Prostate gland (tissue), 2 donors: Measurements from ENCODE around the gene MPST. TPM values are rescaled to one million over a fixed set of nuclear protein-coding genes. Genes with fewer than 3 reads are reported as not detected.
A peak's percentile ranks its signal among the peaks of the same experiment; 100 is the strongest.

Experiments
- DNase-seq: peaks from one replicate; pipeline ENCODE4 v3.0.0-alpha.2; 2019; ENCODE audit warnings: low spot score
- H3K27ac ChIP-seq, 2 donors: fragments of 200-600 bp; sonication (generic); 2 replicates each; pipeline ENCODE4 v1.5.1; 2017 to 2019
- H3K27me3 ChIP-seq: fragments of 200-600 bp; sonication (generic); replicated peaks from 2 replicates; pipeline ENCODE4 v1.5.1; 2019; ENCODE audit not compliant: insufficient read depth
- H3K36me3 ChIP-seq, 2 donors: fragments of 200-600 bp; sonication (generic); 1 replicate in 1 of 2; 2 replicates in 1 of 2; pipeline versions ENCODE4 v1.5.1 to v1.8.1; 2017 to 2019
- H3K4me1 ChIP-seq: fragments of 200-600 bp; sonication (generic); replicated peaks from 2 replicates; pipeline ENCODE4 v1.5.1; 2019
- H3K4me3 ChIP-seq, 2 donors: fragments of 200-600 bp; sonication (generic); 2 replicates each; pipeline ENCODE4 v1.5.1; 2017 to 2019
- H3K9me3 ChIP-seq: fragments of 200-600 bp; sonication (generic); 2 replicates; pipeline ENCODE4 v1.5.1; 2017
- CTCF ChIP-seq, 4 experiments: fragments of 200-600 bp in 2 of 4; fragments of 450-650 bp in 2 of 4; sonication (generic) in 2 of 4; IDR thresholded peaks; 1 replicate in 3 of 4; 2 replicates in 1 of 4; pipeline ENCODE4 v1.5.1; 2016 to 2019; ENCODE audit warnings: antibody characterized with exemption in 4 of 4, mild to moderate bottlenecking in 2 of 4, moderate library complexity in 2 of 4
- POLR2A ChIP-seq: fragments of 450-650 bp; IDR thresholded peaks from one replicate; pipeline ENCODE4 v1.6.1; 2016; ENCODE audit warnings: antibody characterized with exemption, mild to moderate bottlenecking
- POLR2AphosphoS5 ChIP-seq: sonication (generic); formaldehyde crosslinking; IDR thresholded peaks from one replicate; pipeline ENCODE4 v1.6.1; 2017; ENCODE audit warnings: antibody characterized with exemption
- WGBS: methylation state at CpG from one replicate; pipeline ENCODE4 v1.1.5; 2018; 5-methylcytosine and 5-hydroxymethylcytosine counted together
- intact Hi-C: fragments of 100-400 bp; cut with DNase I; formaldehyde crosslinking; loops from one replicate; pipeline ENCODE4 v1.14.2; 2022
- small RNA-seq, 2 donors: library from RNA; depleted of rRNA; stranded (forward); fragments of <200 nt; gene quantifications; one replicate each; pipeline ENCODE3, GENCODE V24; 2016
- total RNA-seq, 2 donors: library from RNA; depleted of rRNA; stranded (reverse); fragments of >200 nt; gene quantifications; one replicate each; pipeline ENCODE4 v1.1.0, GENCODE V29; 2016

MPST gene
- total RNA-seq, 2 donors from 2014 or later = 136 to 192 TPM

GRCh38 chr22:37074537-37074936, 55.0 kb downstream of the MPST start:
- Histone ChIP-seq H3K27me3 (no peaks in the 10 kb centered on the region), H3K4me3 (no peak overlapping the region), H3K27ac (no peak overlapping the region), H3K4me1 (no peaks in the 10 kb centered on the region), H3K9me3 (no peaks in the 10 kb centered on the region), H3K36me3 (no peaks in the 10 kb centered on the region)
- DNase-seq = no peak
- TF ChIP-seq POLR2A = no peak
- TF ChIP-seq POLR2AphosphoS5 = no peak
- TF ChIP-seq CTCF (IDR thresholded peaks at IDR 0.05) = no peak
- 59% methylated on average over 16 of the region's 16 CpGs for WGBS
- intact Hi-C loops = loop anchor here (10.0 kb wide), 1 partner anchor 130 kb away; no protein-coding TSS in a partner anchor

- Histone ChIP-seq H3K4me3 (no peak overlapping the region), H3K27ac (no peak overlapping the region), H3K9me3 (no peaks in the 10 kb centered on the region), H3K27me3 (no peaks in the 10 kb centered on the region), H3K36me3 (no peaks in the 10 kb centered on the region), H3K4me1 (no peaks in the 10 kb centered on the region)
- intact Hi-C loops = loop anchor here (10.0 kb wide), 1 partner anchor 130 kb away; no protein-coding TSS in a partner anchor
- no peak for TF ChIP-seq CTCF (IDR thresholded peaks at IDR 0.05)
- TF ChIP-seq POLR2A = no peak
- TF ChIP-seq POLR2AphosphoS5 = no peak
- DNase-seq = no peak
- 36% methylated on average over 14 of the region's 17 CpGs for WGBS
These were observed 55.5 kb downstream of the MPST start for GRCh38 chr22:37075046-37075445.

GRCh38 chr22:37075822-37076433, 56.4 kb downstream of the MPST start:
- no peak for TF ChIP-seq POLR2A
- DNase-seq = no peak
- no peaks in the 10 kb centered on the region for H3K9me3 ChIP-seq
- H3K27me3 ChIP-seq = no peaks in the 10 kb centered on the region
- no peak overlapping the region for H3K27ac ChIP-seq
- no peaks in the 10 kb centered on the region for H3K4me1 ChIP-seq
- 79% methylated on average over 9 of the region's 9 CpGs for WGBS
- intact Hi-C loops = loop anchor here (10.0 kb wide), 1 partner anchor 129 kb away; no protein-coding TSS in a partner anchor
- no peaks in the 10 kb centered on the region for H3K36me3 ChIP-seq
- no peak overlapping the region for H3K4me3 ChIP-seq

GRCh38 chr22:37077802-37078448, 58.4 kb downstream of the MPST start:
- Histone ChIP-seq H3K36me3 (no peaks in the 10 kb centered on the region), H3K4me3 (no peak overlapping the region), H3K9me3 (no peaks in the 10 kb centered on the region), H3K27me3 (no peaks in the 10 kb centered on the region), H3K27ac (no peak overlapping the region), H3K4me1 (no peaks in the 10 kb centered on the region)
- WGBS = 27% methylated on average over 15 of the region's 15 CpGs
- intact Hi-C loops = loop anchor here (10.0 kb wide), 1 partner anchor 127 kb away; no protein-coding TSS in a partner anchor
- TF ChIP-seq POLR2A (no peak), CTCF (IDR thresholded peaks at IDR 0.05) (peak; percentile 70 to 88 (median 80)), POLR2AphosphoS5 (peak; percentile 32)
- DNase-seq = peak; percentile 32

- DNase-seq = no peak
- Histone ChIP-seq H3K27ac (no peak overlapping the region), H3K27me3 (no peaks in the 10 kb centered on the region), H3K36me3 (no peaks in the 10 kb centered on the region), H3K9me3 (no peaks in the 10 kb centered on the region), H3K4me3 (no peak overlapping the region), H3K4me1 (no peaks in the 10 kb centered on the region)
- 49% methylated on average over 5 of the region's 5 CpGs for WGBS
- intact Hi-C loops = loop anchor here (10.0 kb wide), 1 partner anchor 126 kb away; no protein-coding TSS in a partner anchor
- no peak for TF ChIP-seq POLR2AphosphoS5
- no peak for TF ChIP-seq CTCF (IDR thresholded peaks at IDR 0.05)
- no peak for TF ChIP-seq POLR2A
These were observed 59.6 kb downstream of the MPST start for GRCh38 chr22:37079158-37079557.

Small RNA genes within 50 kb of the gene (small RNA-seq; reads per million reads assigned to genes)
- gene RF00019 = 0 reads per million in 2 donors

Other genes starting within 250 kb of the MPST start
- gene IFT27, start 243.6 kb upstream of the MPST start, total RNA-seq = 10 to 100 TPM; 16.5 to 26.4 TPM
- gene PVALB, start 202.7 kb upstream of the MPST start, total RNA-seq = 1 to 10 TPM in 1 of 2 donors, not detected in 1; 3.1 TPM
- 1 to 10 TPM in 1 of 2 donors, under 1 TPM in 1; 0.91 to 3.5 TPM for gene NCF4, start 158.7 kb upstream of the MPST start, total RNA-seq
- 1 to 10 TPM; 1.1 to 3.2 TPM for gene CSF2RB, start 106.1 kb upstream of the MPST start, total RNA-seq
- gene TST, start 295 bp upstream of the MPST start, total RNA-seq = 10 to 100 TPM; 38.1 to 58.1 TPM
- gene KCTD17, start 32.0 kb downstream of the MPST start, total RNA-seq = 10 to 100 TPM in 1 of 2 donors, 1 to 10 TPM in 1; 7.8 to 32.4 TPM
- under 1 TPM in 1 of 2 donors, not detected in 1; 0.45 TPM for gene TMPRSS6, start 90.0 kb downstream of the MPST start, total RNA-seq
- 1 to 10 TPM; 1.7 to 3.0 TPM for gene IL2RB, start 130.2 kb downstream of the MPST start, total RNA-seq
- 1 to 10 TPM; 2.1 to 9.3 TPM for gene C1QTNF6, start 168.5 kb downstream of the MPST start, total RNA-seq
- 10 to 100 TPM in 1 of 2 donors, not detected in 1; 46.4 TPM for gene SSTR3, start 192.7 kb downstream of the MPST start, total RNA-seq
- 10 to 100 TPM in 1 of 2 donors, 1 to 10 TPM in 1; 9.7 to 14.4 TPM for gene RAC2, start 224.5 kb downstream of the MPST start, total RNA-seq